Breast epithelium (tissue), 4 donors: Measurements from ENCODE around the gene HECTD1. TPM values are rescaled to one million over a fixed set of nuclear protein-coding genes. Genes with fewer than 3 reads are reported as not detected.

Source experiments
- DNase-seq, 2 donors: peaks; one replicate each; pipeline ENCODE4 v3.0.0-alpha.2; 2019; ENCODE audit warnings: low spot score in 2 of 2
- H3K27ac ChIP-seq, 2 donors: fragments of 200-600 bp; sonication (generic) in 1 of 2; one replicate each; pipeline ENCODE4 v1.5.1; 2016 to 2019; ENCODE audit warnings: mild to moderate bottlenecking in 1 of 2
- H3K27me3 ChIP-seq, 2 donors: fragments of 200-600 bp; sonication (generic) in 1 of 2; one replicate each; pipeline versions ENCODE4 v1.5.1 to v1.6.0; 2017 to 2019; ENCODE audit warnings: control low read depth in 1 of 2, mild to moderate bottlenecking in 1 of 2
- H3K36me3 ChIP-seq: fragments of 200-600 bp; one replicate; pipeline ENCODE4 v1.5.1; 2019
- H3K4me1 ChIP-seq, 2 donors: fragments of 200-600 bp; sonication (generic); one replicate each; pipeline ENCODE4 v1.5.1; 2016 to 2019; ENCODE audit warnings: control low read depth in 1 of 2
- H3K4me3 ChIP-seq, 3 donors: fragments of 200-600 bp; sonication (generic); 1 replicate in 2 of 3; 2 replicates in 1 of 3; pipeline ENCODE4 v1.5.1; 2016 to 2019; ENCODE audit warnings: mild to moderate bottlenecking in 3 of 3, moderate library complexity in 2 of 3
- H3K9me3 ChIP-seq, 2 donors: fragments of 200-600 bp; sonication (generic) in 1 of 2; one replicate each; pipeline ENCODE4 v1.5.1; 2016 to 2019; ENCODE audit warnings: control low read depth in 1 of 2
- CTCF ChIP-seq, 3 donors: fragments of 450-650 bp; IDR thresholded peaks; one replicate each; pipeline ENCODE4 v1.5.1; 2016 to 2017; ENCODE audit warnings: antibody characterized with exemption in 3 of 3, mild to moderate bottlenecking in 3 of 3, moderate library complexity in 3 of 3
- POLR2A ChIP-seq: fragments of 450-650 bp; IDR thresholded peaks from one replicate; pipeline ENCODE4 v1.6.1; 2016; ENCODE audit warnings: antibody characterized with exemption, mild to moderate bottlenecking, moderate library complexity
- POLR2AphosphoS5 ChIP-seq, 3 donors: sonication (generic); formaldehyde crosslinking; IDR thresholded peaks; one replicate each; pipeline ENCODE4 v1.6.1; 2017; ENCODE audit warnings: antibody characterized with exemption in 3 of 3
- intact Hi-C: fragments of 100-400 bp; cut with DNase I; formaldehyde crosslinking; loops from one replicate; pipeline ENCODE4 v1.15.1; 2023; ENCODE audit warnings: low total_unique reads
- total RNA-seq, 3 donors: library from RNA; depleted of rRNA; stranded (reverse); fragments of >200 nt; gene quantifications; one replicate each; pipeline ENCODE4 v1.1.0, GENCODE V29; 2016

Gene HECTD1
- total RNA-seq, 3 donors from 2014 or later: 242 to 276 (median 252) TPM

- Histone ChIP-seq H3K36me3 (no peaks in the 10 kb centered on the region), H3K4me1 (no peaks in the 10 kb centered on the region), H3K9me3 (no peaks in the 10 kb centered on the region), H3K27ac (no peak overlapping the region), H3K27me3 (no peaks in the 10 kb centered on the region), H3K4me3 (no peak overlapping the region)
- DNase-seq: no peak
- TF ChIP-seq POLR2AphosphoS5 (IDR thresholded peaks at IDR 0.05) (no peak), CTCF (IDR thresholded peaks at IDR 0.05) (no peak), POLR2A (no peak)
- intact Hi-C loops: no loop called here
Measured at GRCh38 chr14:31159682-31160296, 47.8 kb downstream of the HECTD1 start.

GRCh38 chr14:31154956-31155355 is 52.6 kb downstream of the HECTD1 start:
- Histone ChIP-seq H3K9me3 (no peaks in the 10 kb centered on the region), H3K27me3 (no peaks in the 10 kb centered on the region), H3K4me1 (no peaks in the 10 kb centered on the region), H3K4me3 (no peak overlapping the region), H3K36me3 (no peaks in the 10 kb centered on the region), H3K27ac (no peak overlapping the region)
- TF ChIP-seq POLR2A (no peak), POLR2AphosphoS5 (IDR thresholded peaks at IDR 0.05) (no peak), CTCF (IDR thresholded peaks at IDR 0.05) (no peak)
- intact Hi-C loops: no loop called here
- DNase-seq: no peak

GRCh38 chr14:31142455-31143087 is 65.0 kb downstream of the HECTD1 start:
- Histone ChIP-seq H3K4me1 (no peaks in the 10 kb centered on the region), H3K9me3 (no peaks in the 10 kb centered on the region), H3K27me3 (no peaks in the 10 kb centered on the region), H3K36me3 (no peaks in the 10 kb centered on the region), H3K27ac (no peak overlapping the region), H3K4me3 (no peak overlapping the region)
- TF ChIP-seq POLR2A: no peak
- no peak for TF ChIP-seq POLR2AphosphoS5 (IDR thresholded peaks at IDR 0.05)
- no peak for TF ChIP-seq CTCF (IDR thresholded peaks at IDR 0.05)
- DNase-seq: no peak
- intact Hi-C loops: no loop called here

- TF ChIP-seq POLR2A (no peak), CTCF (IDR thresholded peaks at IDR 0.05) (no peak), POLR2AphosphoS5 (IDR thresholded peaks at IDR 0.05) (no peak)
- DNase-seq: no peak
- Histone ChIP-seq H3K36me3 (peaks cover 6% of the 10 kb centered on the region), H3K4me3 (no peak overlapping the region), H3K4me1 (no peaks in the 10 kb centered on the region), H3K27ac (no peak overlapping the region), H3K27me3 (no peaks in the 10 kb centered on the region), H3K9me3 (no peaks in the 10 kb centered on the region)
- intact Hi-C loops: no loop called here
Measured at GRCh38 chr14:31139301-31139847, 68.2 kb downstream of the HECTD1 start.

GRCh38 chr14:31138301-31138700 is 69.3 kb downstream of the HECTD1 start:
- Histone ChIP-seq H3K27ac (no peak overlapping the region), H3K4me3 (no peak overlapping the region), H3K36me3 (peaks cover 6% of the 10 kb centered on the region), H3K4me1 (no peaks in the 10 kb centered on the region), H3K9me3 (no peaks in the 10 kb centered on the region), H3K27me3 (no peaks in the 10 kb centered on the region)
- DNase-seq: no peak
- no peak for TF ChIP-seq CTCF (IDR thresholded peaks at IDR 0.05)
- no peak for TF ChIP-seq POLR2A
- TF ChIP-seq POLR2AphosphoS5 (IDR thresholded peaks at IDR 0.05): no peak
- intact Hi-C loops: no loop called here
